Measurements from ENCODE around the gene ZNF76.

The ZNF76 gene

GRCh38 chr6:35259194-35259947 is at the start of gene ZNF76:
Gene ZNF76, plus strand, starts transcription at chr6:35259735. Its CDS starts 21,417 bp downstream, at chr6:35281152.
- DNase-seq (ENCODE audit: low read depth in 3 of 3): peak; percentile 84 to 94 (median 90)

GRCh38 chr6:35213298-35213791 is 46.2 kb upstream of the ZNF76 start:
- no peak for DNase-seq (ENCODE audit: low read depth in 3 of 3)

- no peak for DNase-seq (ENCODE audit: low read depth in 3 of 3)
Observed at GRCh38 chr6:35213824-35214756, 45.4 kb upstream of the ZNF76 start, which contains the start of gene SCUBE3. Gene SCUBE3, plus strand, starts transcription at chr6:35213956. Its CDS starts 463 bp downstream, at chr6:35214419.

- DNase-seq (ENCODE audit: low read depth in 3 of 3): no peak
Observed at GRCh38 chr6:35214869-35215664, 44.5 kb upstream of the ZNF76 start.

- no peak for DNase-seq (ENCODE audit: low read depth in 3 of 3)
Observed at GRCh38 chr6:35215665-35216411, 43.7 kb upstream of the ZNF76 start.

- no peak for DNase-seq (ENCODE audit: low read depth in 3 of 3)
Observed at GRCh38 chr6:35216412-35216732, 43.2 kb upstream of the ZNF76 start.

- DNase-seq (ENCODE audit: low read depth in 3 of 3): no peak
Observed at GRCh38 chr6:35216851-35217811, 42.4 kb upstream of the ZNF76 start.

GRCh38 chr6:35218021-35218420 is 41.5 kb upstream of the ZNF76 start:
- DNase-seq (ENCODE audit: low read depth in 3 of 3): no peak

GRCh38 chr6:35218456-35218855 is 41.1 kb upstream of the ZNF76 start:
- DNase-seq (ENCODE audit: low read depth in 3 of 3): no peak

GRCh38 chr6:35219683-35220326 is 39.7 kb upstream of the ZNF76 start:
- no peak for DNase-seq (ENCODE audit: low read depth in 3 of 3)

- no peak for DNase-seq (ENCODE audit: low read depth in 3 of 3)
Observed at GRCh38 chr6:35220711-35221110, 38.8 kb upstream of the ZNF76 start.

GRCh38 chr6:35223396-35223795 is 36.1 kb upstream of the ZNF76 start:
- DNase-seq (ENCODE audit: low read depth in 3 of 3): no peak

- DNase-seq (ENCODE audit: low read depth in 3 of 3): no peak
Observed at GRCh38 chr6:35224720-35225119, 34.8 kb upstream of the ZNF76 start.

- no peak for DNase-seq (ENCODE audit: low read depth in 3 of 3)
Observed at GRCh38 chr6:35228481-35228880, 31.1 kb upstream of the ZNF76 start.

- DNase-seq (ENCODE audit: low read depth in 3 of 3): no peak
Observed at GRCh38 chr6:35229304-35229703, 30.2 kb upstream of the ZNF76 start.

- no peak for DNase-seq (ENCODE audit: low read depth in 3 of 3)
Observed at GRCh38 chr6:35230498-35230897, 29.0 kb upstream of the ZNF76 start.

- no peak for DNase-seq (ENCODE audit: low read depth in 3 of 3)
Observed at GRCh38 chr6:35230950-35231349, 28.6 kb upstream of the ZNF76 start.

GRCh38 chr6:35231563-35231962 is 28.0 kb upstream of the ZNF76 start:
- no peak for DNase-seq (ENCODE audit: low read depth in 3 of 3)

GRCh38 chr6:35234901-35235300 is 24.6 kb upstream of the ZNF76 start:
- DNase-seq (ENCODE audit: low read depth in 3 of 3): no peak

All from stimulated activated CD4-positive, alpha-beta T cell treated with anti-CD3 and anti-CD28 coated beads, TNF-alpha, amount 100 ng/mL, for 48 hours (primary cell).